GM18873 (cell line): Measurements from ENCODE around the gene ATP5F1A.
A peak's percentile ranks its signal among the peaks of the same experiment; 100 is the strongest.
"Not testable (repeated sequence)": the region's sequence is repeated elsewhere in the genome, so short reads cannot be mapped to it uniquely, and the experiment has no call there.

Source experiments
- ATAC-seq: cut with Tn5 transposase; IDR thresholded peaks from one replicate; pipeline ENCODE4 v1.9.1; 2021; ENCODE audit warnings: mild to moderate bottlenecking, moderate library complexity, moderate number of reproducible peaks; ENCODE audit not compliant: unreplicated experiment, low FRiP score

The ATP5F1A gene

DNA sequence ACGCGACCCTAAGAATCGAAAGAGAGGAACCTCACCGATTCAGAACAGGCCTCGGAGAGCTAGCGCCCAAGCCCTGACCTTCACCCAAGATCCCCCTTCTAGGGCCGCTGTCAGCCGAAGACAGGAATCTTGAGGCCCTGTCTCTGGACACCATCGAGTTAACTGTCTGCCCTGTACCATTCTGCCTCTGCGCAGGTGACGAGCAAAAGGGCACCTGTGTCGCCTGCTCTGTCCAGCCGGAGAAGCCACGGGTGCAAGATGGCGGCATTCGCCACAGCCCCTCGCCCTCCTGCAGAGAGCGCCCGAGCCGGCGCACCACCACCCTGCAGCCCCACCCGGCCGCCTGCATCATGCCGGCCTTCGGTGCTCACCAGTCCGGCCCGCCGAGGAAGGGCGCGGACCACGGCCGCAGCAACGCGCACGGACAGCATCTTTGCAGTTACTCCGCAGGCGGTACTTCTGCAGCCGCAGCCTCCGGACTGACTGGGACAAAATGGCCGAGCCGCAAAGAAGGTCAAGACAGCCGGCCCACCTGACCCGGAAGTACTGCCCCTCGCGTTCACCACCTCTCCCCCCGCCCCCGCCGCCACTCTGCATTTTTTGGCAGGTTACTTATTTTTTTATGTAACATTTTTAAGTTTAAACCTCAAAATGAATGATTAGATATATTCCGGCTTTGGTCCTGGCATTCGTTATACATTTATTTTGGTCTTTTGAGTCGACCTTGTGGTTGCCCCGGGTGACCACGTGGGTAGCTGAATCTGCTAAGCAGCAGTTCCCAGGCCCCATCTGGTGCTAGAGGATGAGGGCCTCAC is at the start of gene ATP5F1A:
ATP5F1A (minus strand) TSS at position 496 of the 815 bp plus-strand sequence; CDS start at position 431, 65 bp downstream.
- ATAC-seq, result peak; percentile 80

DNA sequence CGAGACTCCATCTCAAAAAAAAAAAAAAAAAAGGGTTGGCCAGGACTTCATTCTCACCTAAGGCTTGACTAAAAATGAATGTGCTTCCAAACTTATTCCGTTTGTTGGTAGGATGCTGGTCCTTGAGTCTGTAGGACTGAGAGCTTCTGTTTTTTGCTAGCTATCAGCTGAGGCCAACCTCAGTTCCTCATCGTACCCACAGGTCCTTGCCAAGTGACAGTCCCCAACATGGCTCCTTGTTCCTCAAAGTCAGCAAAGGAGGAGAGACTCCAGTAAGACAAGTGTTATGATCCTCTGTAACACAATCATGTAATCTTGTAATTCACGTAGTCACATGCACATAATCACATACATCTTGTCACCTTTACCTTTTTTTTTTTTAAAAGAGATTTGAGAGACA is 43.1 kb upstream of the ATP5F1A start:
- ATAC-seq, result no peak

GRCh38 chr18:46140173-46140572 is 42.1 kb upstream of the ATP5F1A start:
- ATAC-seq, result no peak

GRCh38 chr18:46134920-46135675 is 37.0 kb upstream of the ATP5F1A start:
- ATAC-seq, result no peak

- ATAC-seq, result no peak
These were observed 35.4 kb upstream of the ATP5F1A start for GRCh38 chr18:46133534-46133933.

DNA sequence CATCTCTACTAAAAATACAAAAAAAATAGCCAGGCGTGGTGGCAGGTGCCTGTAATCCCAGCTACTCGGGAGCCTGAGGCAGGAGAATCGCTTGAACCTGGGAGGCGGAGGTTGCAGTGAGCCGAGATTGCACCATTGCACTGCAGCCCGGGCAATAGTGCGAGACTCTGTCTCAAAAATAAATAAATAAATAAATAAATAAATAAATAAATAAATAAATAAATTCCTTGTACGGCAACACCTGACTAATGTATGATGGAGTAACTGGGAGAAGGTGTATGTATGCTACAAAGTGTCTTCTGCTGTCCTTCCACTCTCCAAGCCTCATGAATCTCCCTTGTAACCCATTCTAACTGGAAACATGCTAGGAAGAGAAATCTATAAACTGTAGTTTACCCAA is 32.5 kb upstream of the ATP5F1A start:
- not testable (repeated sequence) for ATAC-seq

DNA sequence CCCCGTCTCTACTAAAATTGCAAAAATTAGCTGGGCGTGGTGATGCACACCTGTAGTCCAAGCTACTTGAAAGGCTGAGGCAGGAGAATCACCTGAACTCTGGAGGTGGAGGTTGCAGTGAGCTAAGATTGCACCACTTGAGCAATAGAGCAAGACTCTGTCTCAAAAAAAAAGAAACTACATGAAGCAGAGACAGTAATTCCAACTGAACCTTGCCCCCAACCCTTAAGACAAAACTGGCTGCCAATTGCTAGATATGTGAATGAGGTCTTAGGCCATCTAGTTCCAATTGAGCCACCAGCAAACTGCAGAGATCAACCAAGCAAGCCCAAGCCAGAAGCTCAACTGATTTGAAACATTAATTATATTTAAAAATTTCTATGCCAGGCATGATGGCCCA is 32.0 kb upstream of the ATP5F1A start:
- ATAC-seq, result no peak

- not testable (repeated sequence) for ATAC-seq
These were observed 28.5 kb upstream of the ATP5F1A start for GRCh38 chr18:46126625-46127024.

- no peak for ATAC-seq
These were observed 15.7 kb upstream of the ATP5F1A start for GRCh38 chr18:46113751-46114150.

GRCh38 chr18:46110406-46110805 is 12.3 kb upstream of the ATP5F1A start:
- no peak for ATAC-seq

GRCh38 chr18:46109386-46109785 is 11.3 kb upstream of the ATP5F1A start:
- ATAC-seq, result no peak

- peak; percentile 87 for ATAC-seq
These were observed 6.2 kb upstream of the ATP5F1A start, which contains the start of gene HAUS1 for GRCh38 chr18:46104128-46104911. HAUS1 (plus strand) TSS chr18:46104385; CDS start chr18:46104412, 27 bp downstream.

GRCh38 chr18:46099463-46099862 is 1.4 kb upstream of the ATP5F1A start:
- ATAC-seq, result no peak

- ATAC-seq, result no peak
These were observed 479 bp upstream of the ATP5F1A start for GRCh38 chr18:46098616-46098933.

GRCh38 chr18:46097431-46097800 is 680 bp downstream of the ATP5F1A start:
- no peak for ATAC-seq

- ATAC-seq, result no peak
These were observed 1.3 kb downstream of the ATP5F1A start for GRCh38 chr18:46096651-46097300.

- ATAC-seq, result no peak
These were observed 2.6 kb downstream of the ATP5F1A start for GRCh38 chr18:46095532-46095931.

DNA sequence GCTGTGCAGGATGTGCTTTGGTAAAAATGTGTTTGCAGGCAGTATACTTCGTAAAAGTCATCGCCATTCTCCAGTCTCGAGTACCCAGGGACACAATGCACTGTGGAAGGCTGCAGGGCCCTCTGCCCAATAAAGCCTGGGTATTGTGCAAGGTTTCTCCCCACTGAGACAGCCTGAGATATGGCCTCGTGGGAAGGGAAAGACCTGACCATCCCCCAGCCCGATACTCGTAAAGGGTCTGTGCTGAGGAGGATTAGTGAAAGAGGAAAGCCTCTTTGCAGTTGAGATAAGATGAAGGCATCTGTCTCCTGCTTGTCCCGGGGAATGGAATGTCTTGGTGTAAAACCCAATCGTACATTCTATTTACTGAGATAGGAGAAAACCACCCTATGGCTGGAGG is 9.6 kb downstream of the ATP5F1A start:
- not testable (repeated sequence) for ATAC-seq

DNA sequence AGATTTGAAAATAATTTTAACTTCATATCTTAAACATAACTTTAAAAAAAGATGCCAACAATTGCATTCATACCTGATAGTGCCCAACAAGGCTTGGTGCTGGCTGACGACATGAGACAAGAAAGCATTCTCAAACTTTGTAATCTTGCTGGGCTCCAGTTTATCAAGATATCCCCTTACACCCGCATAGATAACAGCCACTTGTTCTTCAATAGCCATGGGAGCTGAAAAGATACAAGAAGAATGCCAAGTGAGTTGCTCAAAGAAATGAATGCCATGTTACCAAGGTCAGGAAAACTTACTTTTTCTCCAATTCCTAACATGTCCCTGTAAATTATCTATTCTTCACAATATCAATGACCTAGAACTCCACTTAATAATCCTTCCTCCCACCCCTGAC is 13.7 kb downstream of the ATP5F1A start:
- ATAC-seq, result no peak

DNA sequence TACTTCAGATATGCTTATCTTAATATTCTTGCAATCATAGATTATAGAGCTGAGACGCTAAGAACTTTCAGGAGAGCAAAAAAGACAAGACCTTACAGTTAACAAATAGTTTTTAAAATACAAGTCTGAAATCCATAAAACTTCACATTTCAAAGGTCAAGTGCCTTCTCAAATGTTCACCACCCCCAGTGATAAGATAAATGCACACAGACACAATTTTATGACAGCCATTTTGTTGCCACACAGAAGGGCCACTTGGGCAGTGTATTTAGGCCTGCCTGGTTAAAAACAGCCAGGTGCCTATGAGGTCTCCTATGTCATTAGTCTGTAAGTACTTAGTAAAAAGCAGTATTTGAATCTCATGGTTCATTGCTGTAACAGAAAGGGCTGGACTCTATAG is 17.9 kb downstream of the ATP5F1A start:
- no peak for ATAC-seq
